ENCODE data around the gene EXOC3L4. TPM values are rescaled to one million over a fixed set of nuclear protein-coding genes. Genes with fewer than 3 reads are reported as not detected.
A peak's percentile ranks its signal among the peaks of the same experiment; 100 is the strongest.

Gene EXOC3L4
- total and polyA plus RNA-seq, 2 experiments from 2014 or later, result not detected

GRCh38 chr14:103074729-103075367, 19.7 kb upstream of the EXOC3L4 start:
- H3K9me2 ChIP-seq (ENCODE audit: insufficient read depth), result no peaks in the 10 kb centered on the region
- TF ChIP-seq EZH2 (IDR thresholded peaks at IDR 0.05; ENCODE audit: insufficient read depth, poor library complexity, severe bottlenecking) (no peak), EZH2phosphoT487 (IDR thresholded peaks at IDR 0.05; ENCODE audit: insufficient read depth, low read depth) (no peak)
- 6 to 7% methylated on average over 12 to 14 of the region's 21 CpGs for WGBS, 2 experiments (ENCODE audit: low coverage in 1 of 2, low lambda C conversion rate in 2 of 2, missing lambda C conversion rate in 2 of 2)
- no peaks in the 10 kb centered on the region for H3K9me3 ChIP-seq (ENCODE audit: low read depth)
- H3K79me2 ChIP-seq (ENCODE audit: insufficient read depth), result no peaks in the 10 kb centered on the region
- H3K4me1 ChIP-seq (ENCODE audit: insufficient read depth), result no peaks in the 10 kb centered on the region; the same call in 1 of the 2 replicates
- H3K36me3 ChIP-seq (ENCODE audit: low read depth), result no peaks in the 10 kb centered on the region
- no peaks in the 10 kb centered on the region for H3F3A ChIP-seq (ENCODE audit: insufficient read depth)
- H3K4me3 ChIP-seq, result peak overlapping the region; percentile 67
- DNase-seq, result peak; percentile 61
- peak overlapping the region; percentile 78 for H2AFZ ChIP-seq
- H3K9ac ChIP-seq, result peak overlapping the region; percentile 75
- peak overlapping the region; percentile 63 for H3K4me2 ChIP-seq (ENCODE audit: unreplicated experiment)
- H3K27me3 ChIP-seq (replicated peaks; ENCODE audit: insufficient read depth), result no peaks in the 10 kb centered on the region
- in situ Hi-C loops (cut with MboI), result no loop called here
- H4K20me1 ChIP-seq (ENCODE audit: insufficient read depth), result no peaks in the 10 kb centered on the region
- no peak overlapping the region for H3K27ac ChIP-seq

DNA sequence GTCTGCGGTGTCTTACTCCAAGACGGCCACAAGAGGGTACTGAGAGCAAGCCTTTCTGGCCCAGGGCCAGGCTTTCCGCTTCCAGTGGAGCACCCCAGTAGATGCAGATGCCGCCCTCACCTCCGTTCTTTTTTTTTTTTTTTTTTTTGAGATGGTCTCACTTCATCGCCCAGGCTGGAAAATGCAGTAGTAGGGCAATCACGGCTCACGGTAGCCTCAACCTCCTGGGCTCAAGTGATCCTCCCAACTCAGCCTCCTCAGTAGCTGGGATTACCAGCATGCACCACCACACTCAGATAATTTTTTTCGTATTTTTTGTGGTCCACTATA, 16.1 kb upstream of the EXOC3L4 start:
- in situ Hi-C loops (cut with MboI), result no loop called here
- H3K4me2 ChIP-seq (ENCODE audit: unreplicated experiment), result no peak overlapping the region
- no peaks in the 10 kb centered on the region for H3K27me3 ChIP-seq (replicated peaks; ENCODE audit: insufficient read depth)

DNA sequence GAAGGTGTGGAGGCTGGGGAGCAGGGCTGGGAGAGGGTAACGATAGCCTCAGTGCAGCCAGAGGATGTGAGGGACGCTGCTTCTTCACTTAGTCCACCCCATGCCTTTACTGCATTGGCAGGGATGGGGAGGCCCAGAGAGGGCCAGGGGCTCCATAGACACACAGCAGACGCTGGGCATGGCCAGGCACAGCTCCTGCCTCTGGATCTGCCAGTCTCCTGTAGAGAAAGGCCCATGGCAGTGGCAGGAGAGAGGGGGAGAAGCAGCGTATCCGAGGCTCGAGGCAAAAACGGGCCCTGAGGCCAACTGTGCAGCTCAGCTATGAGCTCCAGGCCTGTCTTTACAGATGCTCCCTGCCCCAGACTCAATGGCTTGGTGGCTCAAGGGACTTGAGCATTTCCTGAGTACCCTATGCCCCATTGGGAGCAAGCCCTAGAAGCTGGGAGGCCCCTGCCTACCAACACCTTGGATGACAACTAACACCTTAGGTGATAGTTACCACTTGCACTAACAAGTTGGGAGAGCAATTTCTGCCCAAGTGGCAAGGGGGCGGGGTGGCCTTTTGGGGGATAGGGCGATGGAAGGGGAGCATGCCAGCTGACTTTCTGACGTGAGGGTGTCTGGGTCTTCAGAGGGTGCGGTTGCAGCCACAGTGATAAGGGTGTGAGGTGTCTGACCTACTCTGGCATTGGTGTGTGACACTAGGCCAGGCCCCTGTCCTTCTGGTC, 15.5 kb upstream of the EXOC3L4 start:
- Histone ChIP-seq H3K4me1 (ENCODE audit: insufficient read depth) (no peaks in the 10 kb centered on the region), H3K4me2 (ENCODE audit: unreplicated experiment) (no peak overlapping the region), H2AFZ (no peak overlapping the region), H3K36me3 (ENCODE audit: low read depth) (no peaks in the 10 kb centered on the region), H3F3A (ENCODE audit: insufficient read depth) (no peaks in the 10 kb centered on the region), H3K4me3 (no peak overlapping the region), H3K27ac (no peak overlapping the region), H3K27me3 (replicated peaks; ENCODE audit: insufficient read depth) (no peaks in the 10 kb centered on the region; the same call in 1 of the 2 replicates), H3K79me2 (ENCODE audit: insufficient read depth) (no peaks in the 10 kb centered on the region), H3K9me3 (ENCODE audit: low read depth) (no peaks in the 10 kb centered on the region), H4K20me1 (ENCODE audit: insufficient read depth) (no peaks in the 10 kb centered on the region), H3K9me2 (ENCODE audit: insufficient read depth) (no peaks in the 10 kb centered on the region), H3K9ac (no peak overlapping the region)
- WGBS, 2 experiments (ENCODE audit: low coverage in 1 of 2, low lambda C conversion rate in 2 of 2, missing lambda C conversion rate in 2 of 2), result 61 to 64% methylated on average over 11 of the region's 11 CpGs
- in situ Hi-C loops (cut with MboI), result no loop called here
- no peak for DNase-seq
- TF ChIP-seq EZH2 (IDR thresholded peaks at IDR 0.05; ENCODE audit: insufficient read depth, poor library complexity, severe bottlenecking) (no peak), EZH2phosphoT487 (IDR thresholded peaks at IDR 0.05; ENCODE audit: insufficient read depth, low read depth) (no peak)

More for the DNA sequence above, 16.1 kb upstream of the EXOC3L4 start:
- Histone ChIP-seq H3K27ac (no peak overlapping the region), H3F3A (ENCODE audit: insufficient read depth) (no peaks in the 10 kb centered on the region), H3K9ac (no peak overlapping the region), H3K9me2 (ENCODE audit: insufficient read depth) (no peaks in the 10 kb centered on the region), H3K79me2 (ENCODE audit: insufficient read depth) (no peaks in the 10 kb centered on the region), H3K36me3 (ENCODE audit: low read depth) (no peaks in the 10 kb centered on the region), H4K20me1 (ENCODE audit: insufficient read depth) (no peaks in the 10 kb centered on the region), H2AFZ (no peak overlapping the region), H3K9me3 (ENCODE audit: low read depth) (no peaks in the 10 kb centered on the region), H3K4me1 (ENCODE audit: insufficient read depth) (no peaks in the 10 kb centered on the region), H3K4me3 (no peak overlapping the region)
- peak; percentile 93 for DNase-seq
- TF ChIP-seq EZH2 (IDR thresholded peaks at IDR 0.05; ENCODE audit: insufficient read depth, poor library complexity, severe bottlenecking) (no peak), EZH2phosphoT487 (IDR thresholded peaks at IDR 0.05; ENCODE audit: insufficient read depth, low read depth) (no peak)
- WGBS, 2 experiments (ENCODE audit: low coverage in 1 of 2, low lambda C conversion rate in 2 of 2, missing lambda C conversion rate in 2 of 2), result 3% methylated on average over 8 to 9 of the region's 9 CpGs

DNA sequence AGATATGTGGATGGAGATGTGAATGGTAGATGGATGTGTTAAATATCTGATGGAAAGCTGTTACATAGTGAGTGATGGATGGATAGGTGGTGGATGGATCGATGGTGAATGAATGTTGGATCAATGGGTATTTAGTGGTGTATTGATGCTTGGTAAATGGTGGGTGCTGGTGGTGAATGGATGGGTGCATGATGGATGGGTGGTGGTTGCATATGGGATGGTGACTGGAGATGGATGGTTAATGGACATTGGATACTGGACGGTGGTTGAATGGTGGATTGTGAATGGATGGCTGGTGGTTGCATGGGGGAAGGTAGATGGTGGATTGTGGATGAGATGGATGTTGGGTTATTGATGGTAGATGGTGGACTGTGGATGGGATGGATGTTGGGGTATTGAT, 12.6 kb upstream of the EXOC3L4 start:
- Histone ChIP-seq H3K27ac (no peak overlapping the region), H3K79me2 (ENCODE audit: insufficient read depth) (no peaks in the 10 kb centered on the region), H2AFZ (no peak overlapping the region), H3K4me2 (ENCODE audit: unreplicated experiment) (no peak overlapping the region), H3K9ac (no peak overlapping the region), H3K4me3 (no peak overlapping the region), H3F3A (ENCODE audit: insufficient read depth) (no peaks in the 10 kb centered on the region), H4K20me1 (ENCODE audit: insufficient read depth) (no peaks in the 10 kb centered on the region), H3K27me3 (replicated peaks; ENCODE audit: insufficient read depth) (peaks cover 6% of the 10 kb centered on the region; the same call in 1 of the 2 replicates), H3K9me2 (ENCODE audit: insufficient read depth) (no peaks in the 10 kb centered on the region), H3K9me3 (ENCODE audit: low read depth) (no peaks in the 10 kb centered on the region), H3K36me3 (ENCODE audit: low read depth) (no peaks in the 10 kb centered on the region), H3K4me1 (ENCODE audit: insufficient read depth) (no peaks in the 10 kb centered on the region)
- DNase-seq, result no peak
- WGBS, 2 experiments (ENCODE audit: low coverage in 1 of 2, low lambda C conversion rate in 2 of 2, missing lambda C conversion rate in 2 of 2), result 90 to 95% methylated on average over 2 of the region's 2 CpGs
- TF ChIP-seq EZH2phosphoT487 (IDR thresholded peaks at IDR 0.05; ENCODE audit: insufficient read depth, low read depth) (no peak), EZH2 (IDR thresholded peaks at IDR 0.05; ENCODE audit: insufficient read depth, poor library complexity, severe bottlenecking) (no peak)
- in situ Hi-C loops (cut with MboI), result loop anchor here (10.0 kb wide), 1 partner anchor 203 kb away; no protein-coding TSS in a partner anchor

Measured in GM23248 (cell line).